Stimulated activated CD4-positive, alpha-beta T cell treated with anti-CD3 and anti-CD28 coated beads, Interleukin-12 subunit alpha, Interleukin-12 subunit beta, amount 100 ng/mL, for 24 hours (primary cell): ENCODE data around the gene TNNT1.
A peak's percentile ranks its signal among the peaks of the same experiment; 100 is the strongest.
"Not testable (repeated sequence)": the region's sequence is repeated elsewhere in the genome, so short reads cannot be mapped to it uniquely, and the experiment has no call there.

Experiments used
- DNase-seq, 2 experiments: peaks; one replicate each; pipeline ENCODE4 v3.0.0-alpha.2; 2020; ENCODE audit warnings: low read depth in 2 of 2

Gene TNNT1

GRCh38 chr19:55169136-55169535 lies 20.1 kb upstream of the TNNT1 start:
- no peak for DNase-seq

GRCh38 chr19:55166530-55167268 lies 17.7 kb upstream of the TNNT1 start, which contains the start of gene DNAAF3:
DNAAF3 (minus strand) TSS chr19:55166613; CDS start chr19:55166413, 200 bp downstream.
- DNase-seq = peak; percentile 59 to 77

- DNase-seq = peak in 1 of 2 experiments; percentile 37
Measured at GRCh38 chr19:55165952-55166529, 17.0 kb upstream of the TNNT1 start.

- no peak for DNase-seq
Measured at GRCh38 chr19:55161571-55162322, 12.7 kb upstream of the TNNT1 start.

GRCh38 chr19:55160986-55161365 lies 12.0 kb upstream of the TNNT1 start:
- DNase-seq = no peak

GRCh38 chr19:55160128-55160985 lies 11.4 kb upstream of the TNNT1 start:
- peak; percentile 80 to 91 for DNase-seq

GRCh38 chr19:55158848-55159749 lies 10.1 kb upstream of the TNNT1 start:
- no peak for DNase-seq

- no peak for DNase-seq
Measured at GRCh38 chr19:55158423-55158822, 9.4 kb upstream of the TNNT1 start.

- no peak for DNase-seq
Measured at GRCh38 chr19:55157064-55157908, 8.3 kb upstream of the TNNT1 start, which contains the start of gene TNNI3. TNNI3 (minus strand) TSS chr19:55157732; CDS start chr19:55157589, 143 bp downstream.

GRCh38 chr19:55156202-55157063 lies 7.4 kb upstream of the TNNT1 start:
- peak in 1 of 2 experiments; percentile 32 for DNase-seq

- not testable (repeated sequence) for DNase-seq
Measured at GRCh38 chr19:55155784-55156183, 6.8 kb upstream of the TNNT1 start.

- DNase-seq = no peak
Measured at GRCh38 chr19:55153652-55154264, 4.8 kb upstream of the TNNT1 start.

GRCh38 chr19:55152017-55152416 lies 3.0 kb upstream of the TNNT1 start:
- DNase-seq = no peak

GRCh38 chr19:55147545-55148251 lies 1.3 kb downstream of the TNNT1 start:
- no peak for DNase-seq

- no peak for DNase-seq
Measured at GRCh38 chr19:55146705-55147273, 2.2 kb downstream of the TNNT1 start.

GRCh38 chr19:55146078-55146704 lies 2.8 kb downstream of the TNNT1 start:
- DNase-seq = no peak

GRCh38 chr19:55145232-55145631 lies 3.8 kb downstream of the TNNT1 start:
- DNase-seq = no peak
